HG03558 (cell line): ENCODE measurements around the gene RNF175.

Source experiments
- ATAC-seq: cut with Tn5 transposase; IDR thresholded peaks from one replicate; pipeline ENCODE4 v1.9.1; 2021; ENCODE audit warnings: moderate number of reproducible peaks; ENCODE audit not compliant: unreplicated experiment; ENCODE audit errors: extremely low read depth

Gene RNF175

DNA sequence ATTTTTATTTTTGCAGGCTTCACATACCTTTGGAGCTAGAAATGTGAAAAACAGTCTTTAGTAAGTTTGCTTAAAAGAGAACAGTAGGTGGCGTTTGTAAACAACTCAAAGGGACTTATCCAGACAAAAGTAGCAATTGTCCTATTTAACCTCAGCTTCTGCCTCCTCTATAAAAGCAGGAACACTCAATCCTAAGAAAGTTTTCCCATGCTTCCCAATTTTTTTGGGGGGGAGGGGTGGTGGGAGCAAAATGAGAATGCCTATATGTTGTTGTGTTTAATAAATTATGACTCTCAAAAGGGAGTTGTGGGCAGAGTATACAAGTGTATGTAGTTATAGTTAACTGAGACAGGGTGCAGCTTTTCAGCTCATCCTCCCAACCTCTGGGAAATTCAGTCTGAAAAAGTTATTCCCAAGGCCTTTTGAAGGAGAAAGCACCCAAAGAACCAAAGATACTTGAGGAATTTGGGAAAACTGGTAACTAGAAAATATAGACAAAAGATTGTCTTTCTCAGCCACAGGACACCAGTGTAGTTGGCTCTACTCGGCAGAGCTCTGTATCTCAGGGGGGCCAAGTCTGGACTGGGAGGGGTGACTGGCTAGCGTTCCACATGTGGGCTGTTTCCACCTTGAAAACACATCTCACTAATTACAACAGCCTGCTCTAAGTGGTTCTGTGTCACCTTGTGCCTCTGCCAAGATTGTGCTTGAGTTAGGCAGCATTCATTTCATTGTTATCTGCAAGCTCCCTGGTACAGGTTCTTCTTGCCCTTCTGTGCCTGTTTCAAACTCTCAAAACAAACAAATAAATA is 26.3 kb upstream of the RNF175 start:
- no peak for ATAC-seq

DNA sequence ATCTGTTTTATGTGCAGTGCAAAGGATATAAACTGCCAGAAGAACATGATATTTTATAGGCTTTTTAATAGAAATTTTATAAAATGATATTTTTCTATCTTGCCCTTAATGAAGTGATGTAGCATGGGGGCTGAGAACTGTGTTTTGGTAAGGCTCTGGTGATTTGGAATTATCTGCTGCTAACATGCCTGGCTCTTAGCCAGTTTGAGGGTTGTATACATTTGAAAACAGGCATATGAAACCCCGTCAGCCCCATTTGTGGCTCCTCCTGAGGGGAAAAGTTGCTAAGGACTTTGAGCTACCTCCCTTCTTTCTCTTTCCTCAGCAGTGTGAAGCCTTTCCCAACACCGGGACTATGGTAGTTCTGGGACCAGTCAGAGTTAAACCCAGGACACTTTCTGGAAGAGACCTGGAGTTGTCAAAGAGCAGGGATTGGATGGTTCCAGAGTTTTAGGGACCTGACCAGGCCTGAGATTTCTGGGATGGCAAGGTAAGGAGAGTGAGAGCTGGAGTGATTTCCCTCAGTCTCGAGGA is 24.4 kb upstream of the RNF175 start:
- ATAC-seq: no peak

DNA sequence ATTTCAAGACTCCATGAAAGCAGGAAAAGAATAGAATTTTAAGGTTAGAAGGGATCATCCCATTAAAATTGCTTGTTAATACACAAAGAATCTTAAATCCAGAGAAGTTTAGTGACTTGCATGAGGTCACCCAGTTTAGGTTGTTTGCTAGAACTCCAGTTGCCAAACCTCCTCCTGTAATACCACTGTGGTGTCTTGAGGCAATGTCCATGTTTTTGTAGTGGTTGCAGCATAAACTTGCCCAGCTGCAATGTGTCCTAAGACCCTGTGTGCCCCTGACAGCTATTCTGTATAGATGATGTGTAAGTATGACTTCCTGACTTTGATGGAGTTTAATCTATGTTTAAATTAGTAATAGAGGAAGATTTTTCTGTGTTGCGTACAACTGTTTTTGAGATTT is 22.8 kb upstream of the RNF175 start:
- no peak for ATAC-seq

DNA sequence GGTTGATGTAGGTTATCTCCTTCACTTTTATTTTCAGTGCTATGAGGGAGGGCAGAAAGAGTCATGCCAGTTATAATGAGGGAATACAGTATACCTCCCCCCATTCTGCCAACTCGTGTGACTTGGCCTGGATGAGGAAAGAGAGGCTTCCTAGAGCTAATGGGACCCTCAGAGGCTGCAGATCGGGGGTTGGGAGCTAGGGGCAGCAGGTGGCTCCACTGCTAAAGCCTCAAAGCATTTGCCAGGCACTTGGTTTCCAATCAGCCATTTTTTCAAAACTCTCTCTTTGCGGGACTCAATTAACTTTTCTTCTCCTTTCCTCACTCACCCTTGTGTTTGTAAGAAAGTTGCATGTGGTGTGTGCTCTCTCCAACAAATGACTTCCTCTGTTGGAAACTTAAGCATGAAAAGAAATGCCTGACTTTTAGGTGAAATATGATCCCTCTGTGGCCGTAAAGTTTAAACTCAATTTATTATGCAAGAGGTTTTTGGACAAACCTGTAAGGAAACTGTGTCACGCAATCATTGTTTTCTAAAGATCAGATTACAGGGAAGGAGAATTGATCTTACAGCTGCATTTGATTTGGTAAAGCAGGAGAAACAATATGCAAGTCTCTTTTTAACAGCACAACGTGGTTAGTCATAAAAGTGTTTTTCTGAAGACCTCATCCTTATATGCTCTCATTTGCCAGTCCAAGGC is 22.0 kb upstream of the RNF175 start:
- ATAC-seq: no peak

DNA sequence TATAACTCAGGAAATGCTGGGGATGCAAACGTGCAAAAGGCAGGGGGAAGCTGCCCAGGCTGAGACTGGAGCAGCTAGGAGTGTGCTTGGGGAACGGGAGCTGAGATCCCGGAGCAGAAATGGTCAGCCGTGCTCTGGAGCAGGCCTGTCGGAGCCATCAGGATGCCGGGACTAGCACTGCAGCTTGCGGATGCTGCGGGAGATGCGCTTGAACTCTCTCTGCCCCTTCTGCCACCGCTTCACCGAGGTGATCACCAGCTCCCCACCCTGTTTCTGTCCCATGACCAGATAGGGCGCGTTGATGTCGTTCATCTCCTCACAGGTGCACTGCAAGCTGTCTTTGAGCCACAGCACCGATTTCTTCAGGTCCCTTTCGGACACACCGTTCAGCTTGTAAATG is 21.5 kb upstream of the RNF175 start:
- no peak for ATAC-seq

DNA sequence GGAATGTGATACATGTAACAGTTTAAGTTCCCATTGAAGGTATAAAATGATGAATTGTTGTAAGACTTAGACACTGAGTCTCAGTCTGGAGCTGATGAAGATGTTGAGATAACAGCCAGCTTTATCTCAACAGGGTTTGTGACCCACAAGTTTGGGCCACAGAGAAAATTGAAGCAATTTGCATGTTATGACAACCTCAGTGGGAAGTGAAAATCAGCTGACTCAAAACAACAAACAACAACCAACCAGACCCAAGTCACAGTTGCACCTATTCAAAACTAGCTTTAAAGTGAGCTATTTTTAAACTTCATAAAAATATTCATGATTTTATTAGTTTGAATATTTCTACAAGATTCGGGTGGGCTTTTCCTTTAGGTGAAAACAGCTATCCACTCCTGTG is 21.1 kb upstream of the RNF175 start:
- ATAC-seq: peak; percentile 71

DNA sequence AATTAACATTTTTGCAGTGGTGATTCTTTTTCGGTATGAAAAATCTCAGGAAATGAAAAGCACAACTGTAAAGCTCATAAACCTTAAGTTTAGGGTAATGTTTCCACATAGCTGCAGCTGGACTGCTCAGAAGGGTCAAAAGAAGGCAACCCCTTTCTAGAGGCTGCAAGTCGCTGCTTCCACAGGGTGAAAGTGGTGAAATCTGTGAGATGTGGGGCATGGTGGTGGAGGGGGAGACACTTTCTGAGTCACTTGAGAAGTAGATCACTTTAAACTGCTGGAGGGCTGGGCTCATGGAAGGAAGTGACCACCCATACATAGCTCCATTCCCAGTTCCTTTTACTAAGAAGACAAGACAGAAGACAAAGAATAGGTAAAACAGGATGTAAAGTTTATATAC is 20.4 kb upstream of the RNF175 start:
- ATAC-seq: no peak

DNA sequence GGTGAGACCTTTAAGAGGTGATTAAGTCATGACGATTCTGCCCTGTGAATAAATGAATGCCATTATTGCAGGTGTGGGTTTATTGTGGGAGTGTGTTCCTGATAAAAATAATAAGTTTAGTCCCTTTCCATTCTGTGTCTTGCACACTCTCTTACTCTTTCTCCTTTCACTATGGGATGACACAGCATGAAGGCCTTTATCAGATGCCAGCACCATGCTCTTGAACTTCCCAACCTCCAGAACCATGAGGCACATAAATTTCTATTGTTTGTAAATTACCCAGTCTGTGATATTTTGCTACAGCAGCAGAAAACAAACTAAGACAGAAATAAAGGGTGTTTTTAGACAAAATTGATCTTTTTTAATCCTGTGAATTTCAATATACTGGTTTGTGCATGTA is 18.6 kb upstream of the RNF175 start:
- no peak for ATAC-seq

DNA sequence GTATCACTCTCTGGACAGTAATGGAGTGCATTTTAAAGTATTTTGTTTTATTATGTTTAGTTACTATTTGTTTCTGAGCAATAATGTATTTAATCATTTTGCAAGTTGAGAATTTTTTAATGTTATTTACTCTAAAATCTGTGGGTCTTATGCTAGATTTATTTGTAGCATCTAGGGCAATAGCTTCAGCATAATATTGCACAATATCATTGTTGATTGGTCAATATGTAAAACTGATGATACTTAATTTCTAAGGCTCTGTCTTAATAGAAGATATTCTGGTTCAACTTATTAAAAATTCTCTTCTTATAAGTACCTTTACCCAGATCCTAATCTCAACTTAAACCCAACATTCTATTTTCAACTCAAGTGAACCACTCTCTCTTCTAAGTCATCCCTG is 17.6 kb upstream of the RNF175 start:
- no peak for ATAC-seq

DNA sequence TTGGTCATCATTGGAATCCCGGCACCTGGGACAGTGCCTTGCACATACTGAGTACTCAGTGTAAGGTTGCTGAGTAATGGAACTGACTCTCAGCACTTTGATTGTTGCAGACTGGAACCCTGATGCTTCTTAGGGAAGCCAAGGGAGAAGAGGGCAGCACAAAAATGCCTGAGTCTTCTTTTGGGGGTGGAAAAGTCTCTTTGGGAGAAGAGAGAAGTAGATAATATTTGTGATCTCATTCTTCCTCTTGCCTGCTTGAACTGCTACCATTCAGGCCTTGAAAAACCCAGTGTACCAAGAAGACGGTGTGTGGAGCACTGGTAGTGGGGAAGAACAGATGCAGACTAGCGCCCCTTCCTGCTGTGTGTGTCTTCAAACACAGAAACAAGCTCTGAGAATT is 16.8 kb upstream of the RNF175 start:
- ATAC-seq: no peak

DNA sequence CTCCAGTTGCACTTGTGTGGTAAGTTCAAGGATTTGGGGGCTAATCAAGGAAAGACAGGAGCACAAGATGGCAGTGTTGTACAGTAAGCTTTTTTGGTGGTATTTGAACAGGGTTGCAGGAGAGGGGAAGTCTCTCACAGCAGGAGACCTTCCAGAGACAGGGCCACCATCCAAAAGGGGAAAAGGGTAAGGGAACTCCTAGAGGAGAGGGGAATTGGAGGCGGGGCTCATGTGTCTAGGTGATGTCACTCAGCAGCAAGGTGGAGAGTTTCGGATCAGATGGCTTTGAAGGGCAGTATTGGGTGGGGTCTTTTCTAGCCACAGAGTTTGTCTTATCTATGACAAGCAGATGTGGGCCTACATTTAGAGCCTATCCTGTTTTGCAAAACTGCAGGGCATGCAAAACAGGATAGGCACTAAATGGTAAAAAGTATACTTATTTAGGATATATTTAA is 13.4 kb upstream of the RNF175 start:
- ATAC-seq: no peak

DNA sequence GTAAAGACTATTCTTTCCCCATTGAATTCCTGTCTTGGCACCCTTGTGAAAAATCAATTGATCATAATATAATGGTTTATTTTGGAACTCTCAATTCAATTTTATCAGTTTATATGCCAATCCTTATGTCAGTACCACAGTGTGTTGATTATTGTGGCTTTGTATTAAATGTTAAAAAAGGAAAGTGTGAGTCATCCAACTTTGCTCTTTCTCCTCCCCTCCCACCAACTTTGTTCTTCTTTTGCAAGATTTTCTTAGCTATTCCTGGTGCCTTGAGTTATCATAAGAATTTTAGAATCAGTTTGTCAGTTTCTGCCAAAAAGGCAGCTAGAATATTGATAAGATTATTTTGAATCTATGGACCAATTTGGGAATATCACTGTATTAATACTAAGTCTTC is 11.2 kb upstream of the RNF175 start:
- no peak for ATAC-seq

DNA sequence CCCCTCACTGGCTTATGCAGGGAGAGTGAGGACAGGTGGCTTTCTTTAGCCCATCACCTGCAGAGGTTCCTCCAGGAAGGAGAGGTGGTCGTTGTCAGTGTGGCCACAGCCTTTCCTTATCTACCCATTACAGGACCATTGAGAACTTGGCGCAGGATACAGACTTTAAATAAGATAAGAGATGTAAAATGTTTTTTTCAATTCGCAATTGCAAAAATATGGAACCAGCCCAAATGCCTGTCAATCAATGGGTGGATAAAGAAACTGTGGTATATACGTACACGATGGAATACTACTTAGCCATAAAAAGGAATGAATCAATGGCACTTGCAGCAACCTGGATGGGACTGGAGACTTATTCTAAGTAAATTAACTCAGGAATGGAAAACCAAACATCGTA is 6.9 kb upstream of the RNF175 start:
- no peak for ATAC-seq

DNA sequence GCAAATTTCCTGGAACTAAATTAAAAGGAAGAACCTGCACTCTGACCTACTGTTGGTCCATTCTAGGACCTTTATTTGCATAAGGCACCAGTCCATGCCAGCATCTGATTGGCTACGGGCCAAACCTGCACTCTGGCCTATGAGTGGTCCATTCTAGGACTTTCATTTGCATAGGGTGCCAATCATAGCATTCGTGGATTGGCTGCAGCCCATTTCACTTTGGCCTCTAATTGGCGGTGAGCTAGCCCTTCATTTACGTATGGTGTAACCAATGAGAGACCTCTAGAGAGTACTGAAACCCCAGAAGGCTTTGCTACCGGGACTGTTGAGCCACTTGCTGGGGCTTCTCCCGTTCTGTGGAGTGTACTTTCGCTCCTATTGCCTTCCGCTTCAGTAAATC is 6.1 kb upstream of the RNF175 start:
- no peak for ATAC-seq

DNA sequence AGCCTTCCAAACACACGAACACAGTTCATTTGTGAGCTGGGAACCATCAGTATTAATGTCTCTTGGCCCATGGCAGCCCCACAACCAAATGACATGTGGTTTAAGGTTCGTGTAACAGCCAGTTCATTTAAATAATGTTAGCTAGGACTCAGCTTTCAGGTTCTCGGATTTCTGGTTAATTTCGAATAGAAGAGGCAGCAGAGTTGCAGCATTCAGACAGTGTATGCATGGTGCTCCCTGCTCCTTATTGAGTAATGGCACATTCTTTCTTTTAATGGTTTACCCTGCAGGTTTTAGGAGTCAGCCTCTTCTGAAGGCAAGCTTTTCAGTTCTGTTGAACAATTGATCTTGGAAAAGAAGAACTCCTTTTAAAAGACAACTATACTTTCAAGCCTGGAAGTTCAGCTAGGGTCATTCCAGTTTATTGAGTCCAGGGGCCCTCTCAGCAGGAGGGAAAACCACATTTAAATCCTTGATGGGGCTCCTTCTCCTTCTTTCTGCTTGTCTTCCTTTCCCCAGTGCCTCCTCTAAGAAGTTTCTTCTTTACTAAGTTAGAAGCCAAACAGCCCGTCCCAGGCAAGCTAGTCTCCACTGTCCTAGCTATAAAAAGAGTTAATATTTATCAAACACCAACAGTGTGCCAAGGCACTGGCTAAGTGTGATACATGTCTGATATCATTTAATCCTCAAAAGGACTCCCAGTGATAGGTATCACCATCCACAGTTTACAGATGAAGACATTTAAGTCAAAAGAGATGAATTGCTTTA is 5.0 kb upstream of the RNF175 start:
- no peak for ATAC-seq

DNA sequence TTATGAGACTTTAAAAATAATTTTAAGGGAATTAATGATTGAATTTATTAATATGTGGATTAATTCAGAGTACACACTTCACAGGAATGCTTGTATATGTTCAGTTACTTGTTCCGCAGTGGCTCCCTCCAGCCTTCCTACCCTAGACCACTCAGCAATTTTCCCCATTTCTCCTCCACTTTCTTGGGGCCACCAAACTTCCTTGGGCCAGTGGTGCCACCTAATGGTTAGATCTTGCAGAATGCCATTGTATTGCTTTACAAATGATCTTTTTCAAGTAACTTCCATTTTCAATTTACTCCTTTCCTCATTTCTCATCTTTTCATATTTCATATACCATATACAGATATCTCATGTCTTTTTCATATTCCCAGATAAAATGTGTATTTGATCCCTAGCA is 3.6 kb upstream of the RNF175 start:
- no peak for ATAC-seq

DNA sequence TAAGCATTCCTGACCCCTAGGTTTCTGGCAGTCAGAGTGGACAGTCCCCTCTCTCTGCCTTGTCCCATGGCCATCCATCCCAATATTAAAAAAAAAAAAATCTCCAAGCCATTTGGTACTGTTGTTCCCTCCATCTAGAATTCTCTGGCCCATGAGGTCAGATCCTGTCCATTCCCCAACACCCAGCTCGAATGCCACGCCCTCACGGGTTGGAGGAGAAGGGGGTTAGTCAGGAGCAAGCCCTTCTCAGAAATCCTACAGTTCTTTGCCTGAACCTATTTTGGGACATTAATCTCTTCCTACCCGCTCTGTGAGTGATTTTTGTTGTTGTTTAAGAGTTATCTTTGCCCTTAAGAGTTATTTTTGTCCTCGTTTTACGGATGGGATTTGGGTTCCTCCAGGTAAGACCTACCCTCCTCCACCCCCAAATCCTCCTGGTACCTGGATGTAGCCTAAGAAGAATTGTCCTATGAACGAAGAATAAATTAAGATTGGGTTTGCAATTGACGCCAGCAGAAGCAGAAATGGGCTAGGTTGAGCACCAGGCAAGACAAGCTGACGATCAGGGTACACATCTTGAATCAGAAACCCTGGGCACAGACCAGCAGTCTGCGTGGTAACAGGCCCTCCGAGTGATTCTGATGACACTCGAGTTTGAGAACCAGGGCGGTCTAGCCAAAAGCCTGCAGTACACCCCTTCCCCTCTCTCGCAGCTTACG is 977 bp downstream of the RNF175 start:
- no peak for ATAC-seq

DNA sequence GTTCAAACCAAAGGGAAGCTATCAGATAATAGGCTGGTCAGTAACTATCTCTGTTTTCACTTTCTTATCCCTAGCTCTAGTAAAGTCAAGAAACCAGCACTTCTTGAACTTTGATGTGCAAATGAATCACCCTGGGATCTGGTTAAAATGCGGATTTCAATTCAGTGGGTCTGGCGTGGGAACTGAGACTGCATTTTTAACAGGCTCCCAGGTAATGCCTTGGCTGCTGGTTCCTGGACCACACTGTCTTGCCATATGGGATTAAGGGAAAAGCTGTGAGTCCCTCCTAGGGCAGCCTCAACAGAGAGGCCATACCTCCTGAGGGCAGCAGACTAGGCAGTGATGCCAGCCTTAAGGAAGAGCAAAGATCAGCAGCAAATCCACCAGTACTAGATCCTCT is 1.7 kb downstream of the RNF175 start:
- ATAC-seq: no peak

DNA sequence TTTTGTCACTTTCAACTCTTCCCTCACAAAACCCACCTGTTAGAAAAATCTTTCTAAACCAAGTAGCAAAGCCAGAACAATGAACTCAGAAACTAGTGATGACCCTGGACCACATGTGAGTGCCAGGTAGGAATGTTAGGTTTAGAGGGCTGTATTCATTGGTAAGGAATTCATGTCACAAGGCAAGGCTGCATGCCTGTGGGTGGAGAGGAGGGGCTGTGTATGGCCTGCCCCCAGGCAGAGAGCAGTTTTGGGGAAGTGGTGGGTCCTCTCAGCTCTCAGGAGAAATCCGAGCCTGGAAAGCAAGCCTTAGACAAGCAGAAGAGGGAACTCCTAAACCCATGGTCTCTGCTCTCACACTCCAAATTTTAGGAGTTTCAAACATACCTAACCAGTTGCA is 2.4 kb downstream of the RNF175 start:
- ATAC-seq: no peak

DNA sequence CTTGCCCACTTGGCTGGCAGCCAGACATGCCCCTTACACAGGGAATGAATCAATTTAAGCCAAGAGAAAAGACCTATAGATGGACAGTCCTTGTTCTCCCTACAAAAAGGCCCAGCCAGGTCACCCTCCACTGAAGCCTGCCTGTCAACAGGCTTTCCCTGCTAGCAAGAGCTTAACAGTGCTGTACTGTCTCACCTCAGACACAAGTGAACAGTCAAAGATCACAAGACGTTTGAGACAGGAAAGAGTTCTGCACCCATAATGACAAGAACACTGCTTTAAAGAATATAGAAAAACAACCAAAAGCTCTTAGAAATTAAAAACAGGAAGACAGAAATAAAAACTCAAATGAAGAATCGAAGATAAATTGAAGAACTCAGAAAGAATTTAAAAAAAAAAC is 4.6 kb downstream of the RNF175 start:
- no peak for ATAC-seq
